ENCODE measurements around the gene ZNF600.

- TF ChIP-seq, protein P1, sequence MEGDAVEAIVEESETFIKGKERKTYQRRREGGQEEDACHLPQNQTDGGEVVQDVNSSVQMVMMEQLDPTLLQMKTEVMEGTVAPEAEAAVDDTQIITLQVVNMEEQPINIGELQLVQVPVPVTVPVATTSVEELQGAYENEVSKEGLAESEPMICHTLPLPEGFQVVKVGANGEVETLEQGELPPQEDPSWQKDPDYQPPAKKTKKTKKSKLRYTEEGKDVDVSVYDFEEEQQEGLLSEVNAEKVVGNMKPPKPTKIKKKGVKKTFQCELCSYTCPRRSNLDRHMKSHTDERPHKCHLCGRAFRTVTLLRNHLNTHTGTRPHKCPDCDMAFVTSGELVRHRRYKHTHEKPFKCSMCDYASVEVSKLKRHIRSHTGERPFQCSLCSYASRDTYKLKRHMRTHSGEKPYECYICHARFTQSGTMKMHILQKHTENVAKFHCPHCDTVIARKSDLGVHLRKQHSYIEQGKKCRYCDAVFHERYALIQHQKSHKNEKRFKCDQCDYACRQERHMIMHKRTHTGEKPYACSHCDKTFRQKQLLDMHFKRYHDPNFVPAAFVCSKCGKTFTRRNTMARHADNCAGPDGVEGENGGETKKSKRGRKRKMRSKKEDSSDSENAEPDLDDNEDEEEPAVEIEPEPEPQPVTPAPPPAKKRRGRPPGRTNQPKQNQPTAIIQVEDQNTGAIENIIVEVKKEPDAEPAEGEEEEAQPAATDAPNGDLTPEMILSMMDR (IDR thresholded peaks at IDR 0.05), result no peak
- TF ChIP-seq POLR2A (IDR thresholded peaks at IDR 0.05) (no peak), POLR2AphosphoS5 (IDR thresholded peaks at IDR 0.05) (no peak)
These were observed 23.2 kb upstream of the ZNF600 start for GRCh38 chr19:52809801-52810200.

Data from prostate gland (tissue), 2 donors.